GM21786 (cell line): ENCODE data around the gene ZNF24.

ENCODE experiments used
- ATAC-seq: cut with Tn5 transposase; IDR thresholded peaks from one replicate; pipeline ENCODE4 v1.9.1; 2021; ENCODE audit not compliant: unreplicated experiment

ZNF24 gene

DNA sequence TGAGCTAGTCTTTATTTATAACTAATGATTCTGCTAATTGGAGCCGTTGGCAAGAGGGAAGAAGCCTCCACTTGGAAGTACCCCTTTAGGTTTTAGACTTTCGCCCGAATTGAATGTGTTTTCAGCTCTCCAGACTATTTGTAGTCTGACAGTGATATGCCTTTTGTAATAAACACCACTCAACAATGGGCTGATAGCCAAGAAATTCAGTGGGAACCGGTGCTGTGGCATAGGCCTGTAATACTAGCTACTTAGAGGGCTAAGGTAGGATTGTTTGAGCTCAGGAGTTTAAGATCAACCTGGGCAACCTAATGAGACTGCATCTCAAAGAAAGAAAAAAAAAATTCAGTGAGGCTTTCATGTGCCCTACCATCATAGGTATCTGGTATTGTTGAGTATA, 40.6 kb downstream of the ZNF24 start:
- ATAC-seq = no peak

GRCh38 chr18:35296060-35296459, 48.2 kb downstream of the ZNF24 start:
- no peak for ATAC-seq

- ATAC-seq = no peak
Measured at GRCh38 chr18:35291166-35291565, 53.1 kb downstream of the ZNF24 start.

DNA sequence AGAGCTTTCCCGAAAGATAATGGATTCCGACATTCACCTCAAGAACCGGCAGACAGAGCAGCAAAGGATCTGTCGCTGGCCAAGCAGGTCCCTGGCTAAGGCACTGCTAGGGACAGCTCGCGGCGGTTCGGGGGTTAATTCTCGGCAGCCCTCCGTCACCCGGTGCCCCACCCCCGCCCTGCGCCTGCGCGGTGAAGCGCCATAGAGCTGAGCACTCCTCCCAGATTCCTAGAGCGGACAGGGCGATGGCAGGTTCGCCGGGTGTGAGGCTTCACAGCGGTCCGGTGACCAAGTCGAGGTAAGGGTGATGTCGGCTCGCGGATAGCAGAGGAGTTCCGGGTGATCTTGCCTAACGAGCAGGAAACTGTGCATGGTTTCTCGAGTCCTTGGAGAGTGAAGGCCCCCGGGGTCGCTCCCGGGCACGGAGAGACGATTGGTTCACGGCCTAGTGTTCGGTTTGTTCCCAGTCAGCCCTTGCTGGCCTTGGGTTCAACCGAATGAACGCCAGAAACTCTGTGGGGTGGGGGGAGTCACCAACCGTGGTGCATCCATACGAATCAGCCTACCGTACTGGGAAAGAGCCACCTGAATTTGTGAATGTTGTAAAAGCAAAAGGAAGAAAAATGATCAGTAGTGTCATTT, 54.0 kb downstream of the ZNF24 start, which contains the start of gene ZSCAN30:
TSS of gene ZSCAN30 (minus strand) at position 136 of the 642 bp plus-strand sequence. CDS start 25,877 bp downstream, outside the sequence.
- peak; percentile 94 for ATAC-seq

DNA sequence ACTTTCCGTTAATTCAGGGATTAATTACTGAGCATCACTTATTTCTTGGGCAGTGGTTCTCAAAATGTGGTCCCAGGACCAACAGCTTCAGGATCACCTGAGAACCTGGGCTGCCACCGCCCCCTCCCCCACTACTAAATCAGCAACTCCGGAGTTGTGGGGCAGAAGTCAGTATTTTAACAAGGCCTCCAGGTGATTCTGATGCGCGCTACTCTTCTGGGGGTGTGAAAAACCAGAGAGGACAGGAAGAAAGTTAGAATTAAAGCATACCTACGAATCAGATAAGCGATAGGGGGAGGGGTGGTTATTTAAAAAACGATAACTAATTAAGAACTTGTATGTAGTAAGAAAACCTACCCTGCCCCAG, 54.5 kb downstream of the ZNF24 start:
- ATAC-seq = peak; percentile 34

DNA sequence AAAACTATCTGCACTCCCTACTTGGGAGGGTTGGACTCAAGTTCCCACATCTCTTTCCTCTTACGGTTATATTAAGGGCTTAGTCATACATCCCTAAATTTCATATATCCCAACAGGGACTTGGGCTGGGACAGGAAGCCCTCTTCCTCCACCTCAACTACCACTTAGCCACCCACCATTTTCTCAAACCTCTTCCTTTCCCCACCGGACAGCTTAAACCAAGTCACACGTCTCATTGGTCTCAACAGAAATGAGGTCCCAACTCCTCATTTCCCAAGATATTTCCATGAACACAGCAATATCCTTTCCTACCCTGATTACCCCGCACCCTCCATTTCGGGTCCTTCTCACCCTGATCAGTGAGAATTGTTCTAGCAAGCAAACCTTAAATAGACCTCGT, 54.9 kb downstream of the ZNF24 start:
- no peak for ATAC-seq

DNA sequence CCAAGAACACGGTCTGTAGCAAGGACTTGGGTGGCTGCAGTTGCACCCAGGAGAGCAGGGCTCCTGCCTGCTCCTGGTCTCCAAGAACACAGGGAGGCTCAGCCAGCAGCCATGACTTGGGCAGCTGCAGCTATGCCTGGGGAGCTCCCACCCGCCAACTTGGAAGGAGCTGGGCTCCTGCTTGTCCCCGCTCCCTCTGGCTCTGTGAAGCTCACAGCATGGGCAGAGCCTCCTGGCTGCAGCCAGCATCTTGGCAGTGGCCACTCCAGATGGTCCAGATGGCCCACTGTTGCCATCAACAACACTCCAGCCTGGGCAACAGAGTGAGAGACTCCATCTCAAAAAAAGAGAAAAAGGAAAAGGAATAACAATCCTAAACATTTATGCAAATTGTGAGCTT, 59.4 kb downstream of the ZNF24 start:
- no peak for ATAC-seq

DNA sequence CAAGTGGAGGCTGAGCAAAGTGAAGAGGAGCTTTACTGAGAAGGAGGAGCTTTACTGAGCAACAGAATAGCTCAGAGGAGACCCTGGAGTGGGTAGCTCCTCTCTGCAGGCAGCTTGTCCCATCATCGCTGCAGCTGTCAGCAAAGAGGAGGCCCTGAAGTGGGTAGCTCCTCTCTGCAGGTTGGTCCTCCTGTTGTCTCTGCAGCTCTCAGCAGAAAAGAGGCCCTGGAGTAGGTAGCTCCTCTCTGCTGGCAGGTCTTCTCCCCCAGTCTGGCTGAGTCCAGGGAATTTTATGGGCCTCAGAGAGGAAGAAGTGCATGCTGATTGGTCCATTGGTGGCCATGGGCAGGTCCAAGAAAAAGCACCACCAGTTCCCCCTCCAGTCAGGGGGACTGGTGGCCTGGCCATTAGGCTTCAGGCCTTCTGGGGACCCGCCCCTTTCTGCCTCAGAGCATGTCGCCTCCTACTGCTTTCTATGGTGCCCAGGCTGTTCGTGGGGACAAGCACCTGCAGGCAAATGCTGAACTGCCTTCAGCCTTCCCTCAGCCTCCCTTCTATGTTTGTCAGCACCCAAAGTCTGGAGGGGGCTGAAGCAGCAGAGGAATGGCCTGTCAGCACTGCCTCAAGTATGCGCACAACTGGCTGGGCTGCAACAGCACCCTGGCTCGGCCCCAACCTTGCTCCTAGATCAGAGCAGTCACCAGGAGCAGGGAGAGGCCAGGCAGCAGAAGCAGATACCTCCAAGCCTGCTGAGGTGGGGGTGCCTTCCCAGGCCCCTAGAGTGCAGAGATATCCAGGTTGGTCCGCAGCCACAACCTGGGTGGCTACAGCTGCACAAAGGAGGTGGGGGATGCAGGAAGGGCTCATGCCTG, 60.1 kb downstream of the ZNF24 start:
- no peak for ATAC-seq

DNA sequence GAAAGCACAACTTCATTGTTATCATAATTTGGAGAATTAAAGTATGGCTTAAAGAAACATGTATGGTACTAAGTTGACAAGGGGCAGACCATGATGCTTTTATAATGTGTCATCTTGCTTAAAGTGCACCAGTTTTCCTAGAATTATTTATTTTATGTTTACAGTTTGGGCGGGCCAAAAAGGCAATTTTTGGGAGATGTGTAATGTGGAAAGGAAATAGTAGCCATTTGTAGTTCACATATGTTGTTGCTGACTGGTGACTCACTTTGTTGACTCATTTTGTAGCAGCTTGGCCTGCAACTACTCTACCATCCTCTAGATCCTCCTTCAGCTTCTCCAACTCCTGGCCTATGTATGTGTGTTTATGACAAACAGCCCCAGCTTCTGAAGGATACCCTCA, 61.9 kb downstream of the ZNF24 start:
- no peak for ATAC-seq
